GM12878 (cell line): ENCODE measurements around the gene HIVEP3.

Experiments used
- ATF2 ChIP-seq: IDR thresholded peaks from 2 replicates; pipeline ENCODE4 v1.6.1; 2012; ENCODE audit warnings: low read length, inconsistent platforms
- CREM ChIP-seq: IDR thresholded peaks from 2 replicates; pipeline ENCODE4 v1.6.1; 2014; ENCODE audit warnings: antibody characterized with exemption, low read depth
- E2F4 ChIP-seq: IDR thresholded peaks from 2 replicates; pipeline ENCODE4 v1.6.1; 2012; ENCODE audit warnings: low read depth, low read length, improper control_type of control experiment
- FOXM1 ChIP-seq: IDR thresholded peaks from 2 replicates; pipeline ENCODE4 v1.6.1; 2012; ENCODE audit warnings: low read depth, mild to moderate bottlenecking, inconsistent platforms, low read length, moderate library complexity
- HCFC1 ChIP-seq: fragments of 150-350 bp; IDR thresholded peaks from 2 replicates; pipeline ENCODE4 v1.6.1; 2014; ENCODE audit warnings: low read length
- IRF3 ChIP-seq: fragments of 450-650 bp; IDR thresholded peaks from 2 replicates; pipeline ENCODE4 v1.6.1; 2014; ENCODE audit warnings: mild to moderate bottlenecking
- JUND ChIP-seq: IDR thresholded peaks from 2 replicates; pipeline ENCODE4 v1.6.1; 2012; ENCODE audit warnings: low read depth, mild to moderate bottlenecking, low read length, improper control_type of control experiment, moderate library complexity
- NFXL1 ChIP-seq: fragments of 450-650 bp; IDR thresholded peaks from 2 replicates; pipeline ENCODE4 v1.6.1; 2017; ENCODE audit warnings: antibody characterized with exemption, mild to moderate bottlenecking, borderline replicate concordance
- POLR2AphosphoS5 ChIP-seq: IDR thresholded peaks from 2 replicates; pipeline ENCODE4 v1.6.1; 2011; ENCODE audit warnings: mild to moderate bottlenecking, low read length, inconsistent platforms
- RAD21 ChIP-seq: IDR thresholded peaks from 2 replicates; pipeline ENCODE4 v1.6.1; 2011; ENCODE audit warnings: mild to moderate bottlenecking, low read depth, low read length, moderate library complexity; ENCODE audit not compliant: insufficient read depth
- ZBTB40 ChIP-seq: fragments of 450-650 bp; IDR thresholded peaks from 2 replicates; pipeline ENCODE4 v1.6.1; 2016; ENCODE audit warnings: mild to moderate bottlenecking, moderate library complexity, borderline replicate concordance

GRCh38 chr1:41882068-41882477 is 36.6 kb downstream of the HIVEP3 start:
- TF ChIP-seq RAD21 (no peak), NFXL1 (no peak), ATF2 (no peak), JUND (no peak), IRF3 (no peak), E2F4 (no peak), HCFC1 (no peak), POLR2AphosphoS5 (no peak), CREM (no peak), ZBTB40 (no peak), FOXM1 (no peak)
